Sigmoid colon (tissue), 7 donors: ENCODE data around the gene SLC12A8. TPM values are rescaled to one million over a fixed set of nuclear protein-coding genes. Genes with fewer than 3 reads are reported as not detected.
A peak's percentile ranks its signal among the peaks of the same experiment; 100 is the strongest.

Experiments used
- DNase-seq: peaks from one replicate; pipeline ENCODE4 v3.0.0-alpha.2; 2019
- H3K27ac ChIP-seq, 4 donors: fragments of 200-600 bp; sonication (generic); one replicate each; pipeline ENCODE4 v1.5.1; 2016 to 2019; ENCODE audit warnings: mild to moderate bottlenecking in 1 of 4
- H3K27me3 ChIP-seq, 3 donors: fragments of 200-600 bp; sonication (generic); one replicate each; pipeline ENCODE4 v1.5.1; 2019; ENCODE audit warnings: mild to moderate bottlenecking in 1 of 3
- H3K36me3 ChIP-seq, 4 donors: fragments of 200-600 bp; sonication (generic); one replicate each; pipeline ENCODE4 v1.5.1; 2016 to 2019
- H3K4me1 ChIP-seq, 4 donors: fragments of 200-600 bp; sonication (generic); one replicate each; pipeline ENCODE4 v1.5.1; 2017 to 2019
- H3K4me3 ChIP-seq, 4 donors: fragments of 200-600 bp; sonication (generic); one replicate each; pipeline ENCODE4 v1.5.1; 2017 to 2019; ENCODE audit warnings: mild to moderate bottlenecking in 2 of 4, moderate library complexity in 1 of 4
- H3K9me3 ChIP-seq, 4 donors: fragments of 200-600 bp in 3 of 4; sonication (generic) in 3 of 4; one replicate each; pipeline versions ENCODE4 v1.5.1 to v1.6.1; 2013 to 2019
- EP300 ChIP-seq, 4 donors: sonication (generic); formaldehyde crosslinking; IDR thresholded peaks; one replicate each; pipeline ENCODE4 v1.6.1; 2017; ENCODE audit warnings: antibody characterized with exemption in 4 of 4
- POLR2A ChIP-seq, 2 donors: fragments of 450-650 bp; IDR thresholded peaks; one replicate each; pipeline ENCODE4 v1.6.1; 2016; ENCODE audit warnings: antibody characterized with exemption in 2 of 2, mild to moderate bottlenecking in 2 of 2, moderate library complexity in 2 of 2
- POLR2AphosphoS5 ChIP-seq, 4 donors: sonication (generic); formaldehyde crosslinking; IDR thresholded peaks; one replicate each; pipeline ENCODE4 v1.6.1; 2017; ENCODE audit warnings: antibody characterized with exemption in 4 of 4
- WGBS, 2 donors: extraction: QIAGEN DNeasy Blood & Tissue Kit; methylation state at CpG; one replicate each; pipeline ENCODE4 v1.1.7; 2013; 5-methylcytosine and 5-hydroxymethylcytosine counted together
- intact Hi-C: fragments of 100-400 bp; cut with DNase I; formaldehyde crosslinking; loops from one replicate; pipeline ENCODE4 v1.15.1; 2023
- polyA plus RNA-seq, 3 donors: library from polyadenylated mRNA; stranded (reverse); fragments of 200-250 nt; gene quantifications; one replicate each; pipeline ENCODE4 v1.2.3, GENCODE V29; 2013
- total RNA-seq, 4 donors: library from RNA; depleted of rRNA; stranded (reverse); fragments of >200 nt; gene quantifications; one replicate each; pipeline ENCODE4 v1.1.0, GENCODE V29; 2016
- TF ChIP-seq, protein P1 (sequence below), 4 experiments: fragments of 450-650 bp in 3 of 4; fragments of 200-600 bp in 1 of 4; IDR thresholded peaks; one replicate each; pipeline ENCODE4 v1.5.1; 2016 to 2019; ENCODE audit warnings: antibody characterized with exemption in 4 of 4, mild to moderate bottlenecking in 3 of 4, moderate library complexity in 2 of 4
- donor health status: healthy with polysubstance abuse.
- donor health status: Bipolar disorder and iron deficiency.
- donor health status: healthy.

The SLC12A8 gene
- total and polyA plus RNA-seq, 7 donors: 0.33 to 6.3 (median 1.7) TPM; not detected in 3

GRCh38 chr3:125150525-125151441 is 61.8 kb downstream of the SLC12A8 start:
- Histone ChIP-seq H3K27me3 (no peaks in the 10 kb centered on the region), H3K4me3 (no peak overlapping the region), H3K4me1 (peaks cover 0 to 16% (median 4%) of the 10 kb centered on the region in 4 donors), H3K27ac (no peak overlapping the region), H3K36me3 (no peaks in the 10 kb centered on the region), H3K9me3 (no peaks in the 10 kb centered on the region)
- TF ChIP-seq EP300 (IDR thresholded peaks at IDR 0.05): no peak
- TF ChIP-seq, protein P1, sequence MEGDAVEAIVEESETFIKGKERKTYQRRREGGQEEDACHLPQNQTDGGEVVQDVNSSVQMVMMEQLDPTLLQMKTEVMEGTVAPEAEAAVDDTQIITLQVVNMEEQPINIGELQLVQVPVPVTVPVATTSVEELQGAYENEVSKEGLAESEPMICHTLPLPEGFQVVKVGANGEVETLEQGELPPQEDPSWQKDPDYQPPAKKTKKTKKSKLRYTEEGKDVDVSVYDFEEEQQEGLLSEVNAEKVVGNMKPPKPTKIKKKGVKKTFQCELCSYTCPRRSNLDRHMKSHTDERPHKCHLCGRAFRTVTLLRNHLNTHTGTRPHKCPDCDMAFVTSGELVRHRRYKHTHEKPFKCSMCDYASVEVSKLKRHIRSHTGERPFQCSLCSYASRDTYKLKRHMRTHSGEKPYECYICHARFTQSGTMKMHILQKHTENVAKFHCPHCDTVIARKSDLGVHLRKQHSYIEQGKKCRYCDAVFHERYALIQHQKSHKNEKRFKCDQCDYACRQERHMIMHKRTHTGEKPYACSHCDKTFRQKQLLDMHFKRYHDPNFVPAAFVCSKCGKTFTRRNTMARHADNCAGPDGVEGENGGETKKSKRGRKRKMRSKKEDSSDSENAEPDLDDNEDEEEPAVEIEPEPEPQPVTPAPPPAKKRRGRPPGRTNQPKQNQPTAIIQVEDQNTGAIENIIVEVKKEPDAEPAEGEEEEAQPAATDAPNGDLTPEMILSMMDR (IDR thresholded peaks at IDR 0.05): peak in 2 of 4 experiments; percentile 9 to 19
- DNase-seq: no peak
- intact Hi-C loops: no loop called here
- 81 to 86% methylated on average over 14 of the region's 14 CpGs for WGBS, 2 donors

- peaks cover 0 to 22% (median 6%) of the 10 kb centered on the region in 4 donors for H3K4me1 ChIP-seq
- peak overlapping the region in 1 of 4 donors; percentile 6 for H3K27ac ChIP-seq
Measured at GRCh38 chr3:125149462-125149861, 63.1 kb downstream of the SLC12A8 start.

DNA sequence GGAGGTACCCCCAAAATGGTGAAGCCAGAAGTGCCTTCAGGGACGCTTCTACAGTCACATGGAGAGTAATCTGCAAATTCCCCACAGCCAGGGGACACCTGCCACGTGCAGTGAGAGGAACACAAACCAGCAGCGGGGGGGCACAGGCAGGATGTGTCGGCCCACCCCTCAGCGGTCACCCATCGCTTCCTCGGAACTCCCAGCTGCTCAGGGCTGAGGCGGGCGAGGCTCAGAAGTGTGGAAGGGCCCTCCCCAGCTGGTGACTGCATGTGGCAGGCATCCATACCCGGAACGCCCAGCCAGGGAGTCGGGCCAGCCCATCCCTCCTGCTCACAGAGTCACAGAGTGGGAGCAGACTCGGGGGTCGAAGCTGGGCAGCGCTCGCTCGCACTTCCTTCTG is 63.7 kb downstream of the SLC12A8 start:
- DNase-seq: peak; percentile 68
- intact Hi-C loops: no loop called here
- Histone ChIP-seq H3K27me3 (no peaks in the 10 kb centered on the region), H3K4me3 (no peak overlapping the region), H3K36me3 (no peaks in the 10 kb centered on the region), H3K9me3 (no peaks in the 10 kb centered on the region), H3K4me1 (peaks cover 0 to 28% (median 11%) of the 10 kb centered on the region in 4 donors), H3K27ac (peak overlapping the region in 1 of 4 donors; percentile 6)
- 54 to 81% methylated on average over 17 of the region's 17 CpGs for WGBS, 2 donors
- TF ChIP-seq POLR2AphosphoS5 (IDR thresholded peaks at IDR 0.05) (no peak), EP300 (IDR thresholded peaks at IDR 0.05) (no peak), POLR2A (IDR thresholded peaks at IDR 0.05) (no peak)
- TF ChIP-seq, protein P1 (IDR thresholded peaks at IDR 0.05): no peak

More at GRCh38 chr3:125149462-125149861, 63.1 kb downstream of the SLC12A8 start:
- Histone ChIP-seq H3K9me3 (no peaks in the 10 kb centered on the region), H3K36me3 (no peaks in the 10 kb centered on the region), H3K4me3 (no peak overlapping the region), H3K27me3 (no peaks in the 10 kb centered on the region)
- no peak for DNase-seq
- intact Hi-C loops: no loop called here
- TF ChIP-seq, protein P1 (IDR thresholded peaks at IDR 0.05): no peak
- TF ChIP-seq POLR2A (IDR thresholded peaks at IDR 0.05) (no peak), EP300 (IDR thresholded peaks at IDR 0.05) (no peak), POLR2AphosphoS5 (IDR thresholded peaks at IDR 0.05) (no peak)

- intact Hi-C loops: no loop called here
- no peaks in the 10 kb centered on the region for H3K36me3 ChIP-seq
- TF ChIP-seq, protein P1 (IDR thresholded peaks at IDR 0.05): no peak
- TF ChIP-seq EP300 (IDR thresholded peaks at IDR 0.05) (no peak), POLR2A (IDR thresholded peaks at IDR 0.05) (no peak), POLR2AphosphoS5 (IDR thresholded peaks at IDR 0.05) (no peak)
- H3K4me3 ChIP-seq: no peak overlapping the region
- no peaks in the 10 kb centered on the region for H3K27me3 ChIP-seq
- DNase-seq: peak; percentile 54
- H3K4me1 ChIP-seq: peaks cover 0 to 30% (median 12%) of the 10 kb centered on the region in 4 donors
- H3K9me3 ChIP-seq: no peaks in the 10 kb centered on the region
- H3K27ac ChIP-seq: peak overlapping the region in 1 of 4 donors; percentile 60
- 88 to 92% methylated on average over 7 of the region's 7 CpGs for WGBS, 2 donors
Measured at GRCh38 chr3:125148016-125148812, 64.3 kb downstream of the SLC12A8 start.
